SK-N-SH (cell line): ENCODE data around the gene ANKRD10. TPM values are rescaled to one million over a fixed set of nuclear protein-coding genes. Genes with fewer than 3 reads are reported as not detected.

ENCODE experiments used
- CTCF ChIA-PET: fragments of 300-600, 350-600 bp; formaldehyde crosslinking; extraction: SDS; loops from one replicate; lab custom pipeline; 2021; lab: Yijun Ruan, JAX
- POLR2A ChIA-PET: fragments of 350-600 bp; sonication (Branson Sonifier 250); formaldehyde crosslinking; extraction: SDS; loops from one replicate; lab custom pipeline; 2020; ENCODE audit warnings: antibody characterized with exemption, inconsistent platforms; lab: Yijun Ruan, JAX
- DNase-seq: peaks from one replicate; pipeline ENCODE4 v3.0.0; 2012
- H2AFZ ChIP-seq: fragments of 200-600 bp; sonication (generic); 2 replicates; pipeline ENCODE4 v1.8.1; 2016; ENCODE audit warnings: antibody characterized with exemption, mild to moderate bottlenecking, low read depth
- H3F3A ChIP-seq: fragments of 200-600 bp; sonication (generic); replicated peaks from 2 replicates; pipeline ENCODE3; 2016; ENCODE audit warnings: antibody characterized with exemption, mild to moderate bottlenecking; ENCODE audit not compliant: insufficient read depth
- H3K27ac ChIP-seq, 2 experiments: fragments of 200-500 bp in 1 of 2; fragments of 200-600 bp in 1 of 2; sonication (Bioruptor generic) in 1 of 2; sonication (generic), shearing (Covaris generic) in 1 of 2; 2 replicates each; pipeline versions ENCODE4 v1.5.1 to v1.6.1; 2014 to 2016; ENCODE audit warnings: low read depth in 2 of 2, inconsistent platforms in 1 of 2, low read length in 1 of 2, mild to moderate bottlenecking in 1 of 2, mixed read lengths in 1 of 2
- H3K27me3 ChIP-seq: fragments of 200-600 bp; sonication (generic), shearing (Covaris generic); 2 replicates; pipeline ENCODE4 v1.6.1; 2016; ENCODE audit warnings: mixed run types; ENCODE audit not compliant: insufficient read depth
- H3K36me3 ChIP-seq, 2 experiments: fragments of 200-500 bp in 1 of 2; fragments of 200-600 bp in 1 of 2; sonication (Bioruptor generic) in 1 of 2; sonication (generic) in 1 of 2; replicated peaks in 1 of 2; 2 replicates each; pipeline versions ENCODE3 to v1.5.1; 2014 to 2016; ENCODE audit warnings: low read length in 1 of 2, mild to moderate bottlenecking in 1 of 2; ENCODE audit not compliant: insufficient read depth in 2 of 2, control insufficient read depth in 1 of 2
- H3K4me1 ChIP-seq, 2 experiments: fragments of 200-500 bp in 1 of 2; fragments of 200-600 bp in 1 of 2; sonication (Bioruptor generic) in 1 of 2; sonication (generic), shearing (Covaris generic) in 1 of 2; 2 replicates each; pipeline versions ENCODE4 v1.5.1 to v1.6.1; 2014 to 2016; ENCODE audit warnings: low read depth in 1 of 2, low read length in 1 of 2, mixed run types in 1 of 2; ENCODE audit not compliant: insufficient read depth in 2 of 2, control insufficient read depth in 1 of 2
- H3K4me2 ChIP-seq: fragments of 200-600 bp; sonication (generic), shearing (Covaris generic); 2 replicates; pipeline ENCODE4 v1.6.1; 2017; ENCODE audit warnings: mixed run types
- H3K4me3 ChIP-seq, 2 experiments: fragments of 200-500 bp in 1 of 2; fragments of 200-600 bp in 1 of 2; sonication (Bioruptor generic) in 1 of 2; sonication (generic), shearing (Covaris generic) in 1 of 2; 2 replicates each; pipeline versions ENCODE4 v1.5.1 to v1.8.1; 2014 to 2016; ENCODE audit warnings: low read depth in 2 of 2, inconsistent platforms in 1 of 2, low read length in 1 of 2, mild to moderate bottlenecking in 1 of 2, mixed read lengths in 1 of 2, moderate library complexity in 1 of 2
- H3K79me2 ChIP-seq: fragments of 200-600 bp; sonication (generic); 2 replicates; pipeline ENCODE4 v1.8.1; 2017; ENCODE audit warnings: mild to moderate bottlenecking; ENCODE audit not compliant: insufficient read depth
- H3K9ac ChIP-seq: fragments of 200-600 bp; sonication (generic); 2 replicates; pipeline ENCODE4 v1.6.1; 2017; ENCODE audit warnings: mixed run types
- H3K9me2 ChIP-seq: fragments of 200-600 bp; sonication (generic); 2 replicates; pipeline ENCODE4 v1.6.1; 2017; ENCODE audit warnings: mixed run types
- H3K9me3 ChIP-seq: fragments of 200-600 bp; sonication (generic); 2 replicates; pipeline ENCODE4 v1.6.1; 2017; ENCODE audit warnings: mixed run types, mild to moderate bottlenecking, moderate library complexity
- H4K20me1 ChIP-seq: fragments of 200-600 bp; sonication (generic); 2 replicates; pipeline ENCODE4 v1.6.1; 2017; ENCODE audit warnings: mild to moderate bottlenecking, mixed run types; ENCODE audit not compliant: insufficient read depth
- CHD2 ChIP-seq: fragments of 150-350 bp; IDR thresholded peaks from 2 replicates; pipeline ENCODE4 v1.6.1; 2018; ENCODE audit warnings: low read length; ENCODE audit not compliant: partially characterized antibody
- EZH2phosphoT487 ChIP-seq: fragments of 200-600 bp; sonication (generic); IDR thresholded peaks from 2 replicates; pipeline ENCODE4 v1.6.1; 2017; ENCODE audit warnings: low read depth, mixed run types, mild to moderate bottlenecking, antibody characterized with exemption, moderate library complexity, borderline replicate concordance
- FOSL2 ChIP-seq: IDR thresholded peaks from 2 replicates; pipeline ENCODE4 v1.4.0; 2012; ENCODE audit warnings: low read depth, mild to moderate bottlenecking, moderate library complexity, borderline replicate concordance
- FOXJ3 ChIP-seq: sonication (generic); formaldehyde crosslinking; IDR thresholded peaks from 2 replicates; pipeline ENCODE4 v1.5.1; 2020; ENCODE audit warnings: mild to moderate bottlenecking, missing genetic modification reagents
- FOXM1 ChIP-seq: IDR thresholded peaks from 2 replicates; pipeline ENCODE4 v1.4.0; 2012; ENCODE audit warnings: low read depth, mild to moderate bottlenecking
- GATA2 ChIP-seq: sonication (generic); formaldehyde crosslinking; IDR thresholded peaks from 2 replicates; pipeline ENCODE4 v1.5.0; 2020; ENCODE audit warnings: mild to moderate bottlenecking, missing genetic modification reagents
- JUND ChIP-seq: IDR thresholded peaks from 2 replicates; pipeline ENCODE4 v1.4.0; 2012
- MEF2A ChIP-seq: IDR thresholded peaks from 2 replicates; pipeline ENCODE4 v1.4.0; 2012; ENCODE audit warnings: low read depth, borderline replicate concordance
- MXI1 ChIP-seq: IDR thresholded peaks from 2 replicates; pipeline ENCODE4 v1.6.1; 2012; ENCODE audit warnings: mild to moderate bottlenecking, low read depth, low read length, improper control_type of control experiment
- NFIC ChIP-seq: IDR thresholded peaks from 2 replicates; pipeline ENCODE4 v1.4.0; 2012; ENCODE audit warnings: borderline replicate concordance
- POLR2AphosphoS5 ChIP-seq: IDR thresholded peaks from 2 replicates; pipeline ENCODE4 v1.6.1; 2012; ENCODE audit warnings: low read depth, low read length
- RAD21 ChIP-seq: IDR thresholded peaks from 2 replicates; pipeline ENCODE4 v1.6.1; 2012; ENCODE audit warnings: mild to moderate bottlenecking, low read length
- RFX5 ChIP-seq: IDR thresholded peaks from 2 replicates; pipeline ENCODE4 v1.6.1; 2012; ENCODE audit warnings: mild to moderate bottlenecking, improper control_type of control experiment, low read length
- SMC3 ChIP-seq: IDR thresholded peaks from 2 replicates; pipeline ENCODE4 v1.6.1; 2012; ENCODE audit warnings: low read depth, low read length, improper control_type of control experiment
- TCF12 ChIP-seq: IDR thresholded peaks from 2 replicates; pipeline ENCODE4 v1.4.0; 2012
- TEAD4 ChIP-seq: IDR thresholded peaks from 2 replicates; pipeline ENCODE4 v1.4.0; 2012; ENCODE audit warnings: mild to moderate bottlenecking, borderline replicate concordance; ENCODE audit not compliant: insufficient read depth
- WGBS: methylation state at CpG from one replicate; pipeline ENCODE4 v1.1.6; 2017; ENCODE audit warnings: low lambda C conversion rate; 5-methylcytosine and 5-hydroxymethylcytosine counted together
- polyA plus RNA-seq, 3 experiments: library from polyadenylated mRNA; depleted of rRNA; stranded (reverse); fragments of >200 nt; gene quantifications; 2 replicates each; pipeline ENCODE4 v1.2.3, GENCODE V29; 2012
- TF ChIP-seq, protein P1 (sequence below): IDR thresholded peaks from 2 replicates; pipeline ENCODE4 v1.4.0; 2012; ENCODE audit warnings: low read depth
- TF ChIP-seq, protein P2 (sequence below): IDR thresholded peaks from 2 replicates; pipeline ENCODE4 v1.6.1; 2012; ENCODE audit warnings: mild to moderate bottlenecking, low read depth, low read length, moderate library complexity
- TF ChIP-seq, protein P3 (sequence below): fragments of 150-350 bp; IDR thresholded peaks from 2 replicates; pipeline ENCODE4 v1.6.1; 2016; ENCODE audit warnings: mild to moderate bottlenecking, low read depth, low read length
- TF ChIP-seq, protein P4 (sequence below): IDR thresholded peaks from 2 replicates; pipeline ENCODE4 v1.4.0; 2012; ENCODE audit warnings: low read depth, borderline replicate concordance
- TF ChIP-seq, protein P5 (sequence below): fragments of 200-600 bp; sonication (generic); IDR thresholded peaks from 2 replicates; pipeline ENCODE4 v1.6.1; 2017; ENCODE audit warnings: antibody characterized with exemption, mild to moderate bottlenecking, moderate library complexity

The ANKRD10 gene
- polyA plus RNA-seq, 1 of the 3 experiments (the other 2 are of a cell fraction): 53.2 TPM

DNA sequence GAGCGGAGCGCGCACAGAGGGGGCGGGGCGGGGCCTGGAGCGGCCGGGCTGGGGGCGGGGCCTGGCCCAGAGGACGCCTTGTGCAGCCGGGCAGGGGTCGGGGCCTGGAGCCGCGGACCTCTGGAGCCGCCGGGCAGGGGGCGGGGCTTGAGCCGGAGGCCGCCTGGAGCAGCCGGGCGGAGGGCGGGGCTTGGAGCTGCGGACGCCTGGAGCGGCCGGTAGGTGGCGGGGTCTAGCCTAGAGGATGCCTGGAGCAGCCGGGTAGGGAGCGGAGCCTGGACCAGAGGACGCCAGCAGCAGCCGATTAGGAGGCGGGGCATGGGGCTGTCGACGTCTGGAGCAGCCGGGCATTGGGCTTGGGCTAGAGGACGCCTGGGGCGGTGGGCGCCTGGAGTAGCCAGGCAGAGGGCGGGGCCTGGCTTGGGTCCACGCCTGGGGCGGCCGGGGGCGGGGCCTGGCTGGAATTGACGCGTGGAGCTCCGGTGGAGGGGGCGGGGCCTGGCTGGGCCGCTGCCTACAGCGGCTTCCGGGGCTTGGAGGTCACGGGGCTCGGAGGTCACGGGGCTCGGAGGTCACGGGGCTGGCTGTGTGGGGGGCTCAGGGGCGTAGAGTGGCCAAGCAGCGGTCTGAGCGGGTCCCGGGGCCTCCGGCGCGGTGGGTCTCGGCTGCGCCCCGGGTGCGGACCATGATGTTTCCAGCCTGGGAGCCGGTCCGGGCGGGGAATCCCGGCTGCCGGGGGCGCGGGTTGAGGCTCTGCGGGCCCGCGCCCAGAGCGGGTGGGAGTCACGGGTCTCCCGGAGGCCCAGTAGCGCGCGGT is at the start of gene ANKRD10 (continued):
- no peak for TF ChIP-seq GATA2 (CRISPR knock-in tag)
- TF ChIP-seq MXI1: peak; percentile 26; the same call in 1 of the 2 replicates
- TF ChIP-seq, protein P1, sequence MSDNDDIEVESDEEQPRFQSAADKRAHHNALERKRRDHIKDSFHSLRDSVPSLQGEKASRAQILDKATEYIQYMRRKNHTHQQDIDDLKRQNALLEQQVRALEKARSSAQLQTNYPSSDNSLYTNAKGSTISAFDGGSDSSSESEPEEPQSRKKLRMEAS: peak; percentile 56; the same call in 1 of the 2 replicates
- peak; percentile 47 for TF ChIP-seq SMC3
- TF ChIP-seq FOXM1: no peak
- 0 out of 2 replicates have a peak, but pooled peaks have one; percentile 25 for TF ChIP-seq FOXJ3 (CRISPR knock-in tag)
- TF ChIP-seq, protein P2, sequence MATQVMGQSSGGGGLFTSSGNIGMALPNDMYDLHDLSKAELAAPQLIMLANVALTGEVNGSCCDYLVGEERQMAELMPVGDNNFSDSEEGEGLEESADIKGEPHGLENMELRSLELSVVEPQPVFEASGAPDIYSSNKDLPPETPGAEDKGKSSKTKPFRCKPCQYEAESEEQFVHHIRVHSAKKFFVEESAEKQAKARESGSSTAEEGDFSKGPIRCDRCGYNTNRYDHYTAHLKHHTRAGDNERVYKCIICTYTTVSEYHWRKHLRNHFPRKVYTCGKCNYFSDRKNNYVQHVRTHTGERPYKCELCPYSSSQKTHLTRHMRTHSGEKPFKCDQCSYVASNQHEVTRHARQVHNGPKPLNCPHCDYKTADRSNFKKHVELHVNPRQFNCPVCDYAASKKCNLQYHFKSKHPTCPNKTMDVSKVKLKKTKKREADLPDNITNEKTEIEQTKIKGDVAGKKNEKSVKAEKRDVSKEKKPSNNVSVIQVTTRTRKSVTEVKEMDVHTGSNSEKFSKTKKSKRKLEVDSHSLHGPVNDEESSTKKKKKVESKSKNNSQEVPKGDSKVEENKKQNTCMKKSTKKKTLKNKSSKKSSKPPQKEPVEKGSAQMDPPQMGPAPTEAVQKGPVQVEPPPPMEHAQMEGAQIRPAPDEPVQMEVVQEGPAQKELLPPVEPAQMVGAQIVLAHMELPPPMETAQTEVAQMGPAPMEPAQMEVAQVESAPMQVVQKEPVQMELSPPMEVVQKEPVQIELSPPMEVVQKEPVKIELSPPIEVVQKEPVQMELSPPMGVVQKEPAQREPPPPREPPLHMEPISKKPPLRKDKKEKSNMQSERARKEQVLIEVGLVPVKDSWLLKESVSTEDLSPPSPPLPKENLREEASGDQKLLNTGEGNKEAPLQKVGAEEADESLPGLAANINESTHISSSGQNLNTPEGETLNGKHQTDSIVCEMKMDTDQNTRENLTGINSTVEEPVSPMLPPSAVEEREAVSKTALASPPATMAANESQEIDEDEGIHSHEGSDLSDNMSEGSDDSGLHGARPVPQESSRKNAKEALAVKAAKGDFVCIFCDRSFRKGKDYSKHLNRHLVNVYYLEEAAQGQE: no peak

DNA sequence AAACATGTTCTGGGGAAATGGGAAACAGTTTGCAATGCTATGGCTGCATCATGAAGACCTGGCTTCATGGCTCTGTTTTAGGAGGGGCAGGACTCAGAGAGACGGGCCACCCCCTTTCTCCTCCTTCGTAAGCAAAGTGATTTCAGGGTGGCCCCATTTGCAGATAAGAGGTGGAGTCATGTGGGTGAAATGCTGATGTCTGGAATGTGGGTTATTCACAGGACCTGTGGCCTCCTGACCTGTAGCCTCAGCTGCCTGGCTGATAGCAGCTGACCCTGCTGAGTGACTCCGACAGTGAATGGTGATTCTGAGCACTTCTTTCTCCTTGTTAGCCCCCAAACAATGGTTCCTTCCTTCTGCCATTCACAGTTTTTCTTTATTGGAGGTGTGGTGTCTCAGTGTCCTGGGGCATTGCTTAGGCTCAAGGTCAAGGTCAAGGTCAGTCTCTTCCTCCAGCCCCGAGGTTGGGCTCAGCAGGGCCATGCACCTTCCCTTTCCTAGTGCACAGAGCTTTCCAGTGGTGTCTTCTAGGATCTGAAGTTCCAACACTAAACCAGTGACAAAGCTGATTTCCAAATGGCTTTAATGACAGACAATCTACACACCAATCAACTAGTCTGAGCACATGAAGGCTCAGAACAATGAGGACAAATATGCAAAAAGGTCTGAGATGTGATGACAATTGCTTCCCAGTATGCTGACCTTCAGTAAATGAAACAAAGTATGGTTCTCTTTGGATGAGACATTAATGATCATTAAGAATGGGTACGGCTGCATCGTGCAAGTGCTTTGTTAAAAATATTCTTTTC is 49.6 kb upstream of the ANKRD10 start:
- Histone ChIP-seq H3K4me1 (no peaks in the 10 kb centered on the region), H3K9ac (no peak overlapping the region), H3K4me3 (no peak overlapping the region), H3K79me2 (no peaks in the 10 kb centered on the region), H3K4me2 (no peak overlapping the region), H3K27ac (no peak overlapping the region), H4K20me1 (no peaks in the 10 kb centered on the region), H2AFZ (no peak overlapping the region), H3K9me3 (peaks cover 3% of the 10 kb centered on the region; the same call in 1 of the 2 replicates), H3K9me2 (no peaks in the 10 kb centered on the region), H3F3A (peaks cover 6% of the 10 kb centered on the region), H3K27me3 (no peaks in the 10 kb centered on the region; the same call in 1 of the 2 replicates), H3K36me3 (no peaks in the 10 kb centered on the region)
- 28% methylated on average over 5 of the region's 6 CpGs for WGBS
- CTCF ChIA-PET: no interaction called here
- POLR2A ChIA-PET: no interaction called here
- DNase-seq: no peak
- no peak for TF ChIP-seq TCF12
- no peak for TF ChIP-seq TEAD4
- no peak for TF ChIP-seq MEF2A
- no peak for TF ChIP-seq CHD2
- TF ChIP-seq, protein P3, sequence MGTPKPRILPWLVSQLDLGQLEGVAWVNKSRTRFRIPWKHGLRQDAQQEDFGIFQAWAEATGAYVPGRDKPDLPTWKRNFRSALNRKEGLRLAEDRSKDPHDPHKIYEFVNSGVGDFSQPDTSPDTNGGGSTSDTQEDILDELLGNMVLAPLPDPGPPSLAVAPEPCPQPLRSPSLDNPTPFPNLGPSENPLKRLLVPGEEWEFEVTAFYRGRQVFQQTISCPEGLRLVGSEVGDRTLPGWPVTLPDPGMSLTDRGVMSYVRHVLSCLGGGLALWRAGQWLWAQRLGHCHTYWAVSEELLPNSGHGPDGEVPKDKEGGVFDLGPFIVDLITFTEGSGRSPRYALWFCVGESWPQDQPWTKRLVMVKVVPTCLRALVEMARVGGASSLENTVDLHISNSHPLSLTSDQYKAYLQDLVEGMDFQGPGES: no peak
- TF ChIP-seq, protein P4, sequence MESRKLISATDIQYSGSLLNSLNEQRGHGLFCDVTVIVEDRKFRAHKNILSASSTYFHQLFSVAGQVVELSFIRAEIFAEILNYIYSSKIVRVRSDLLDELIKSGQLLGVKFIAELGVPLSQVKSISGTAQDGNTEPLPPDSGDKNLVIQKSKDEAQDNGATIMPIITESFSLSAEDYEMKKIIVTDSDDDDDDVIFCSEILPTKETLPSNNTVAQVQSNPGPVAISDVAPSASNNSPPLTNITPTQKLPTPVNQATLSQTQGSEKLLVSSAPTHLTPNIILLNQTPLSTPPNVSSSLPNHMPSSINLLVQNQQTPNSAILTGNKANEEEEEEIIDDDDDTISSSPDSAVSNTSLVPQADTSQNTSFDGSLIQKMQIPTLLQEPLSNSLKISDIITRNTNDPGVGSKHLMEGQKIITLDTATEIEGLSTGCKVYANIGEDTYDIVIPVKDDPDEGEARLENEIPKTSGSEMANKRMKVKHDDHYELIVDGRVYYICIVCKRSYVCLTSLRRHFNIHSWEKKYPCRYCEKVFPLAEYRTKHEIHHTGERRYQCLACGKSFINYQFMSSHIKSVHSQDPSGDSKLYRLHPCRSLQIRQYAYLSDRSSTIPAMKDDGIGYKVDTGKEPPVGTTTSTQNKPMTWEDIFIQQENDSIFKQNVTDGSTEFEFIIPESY: no peak
- TF ChIP-seq FOXM1: no peak
- no peak for TF ChIP-seq EZH2phosphoT487
- TF ChIP-seq, protein P5, sequence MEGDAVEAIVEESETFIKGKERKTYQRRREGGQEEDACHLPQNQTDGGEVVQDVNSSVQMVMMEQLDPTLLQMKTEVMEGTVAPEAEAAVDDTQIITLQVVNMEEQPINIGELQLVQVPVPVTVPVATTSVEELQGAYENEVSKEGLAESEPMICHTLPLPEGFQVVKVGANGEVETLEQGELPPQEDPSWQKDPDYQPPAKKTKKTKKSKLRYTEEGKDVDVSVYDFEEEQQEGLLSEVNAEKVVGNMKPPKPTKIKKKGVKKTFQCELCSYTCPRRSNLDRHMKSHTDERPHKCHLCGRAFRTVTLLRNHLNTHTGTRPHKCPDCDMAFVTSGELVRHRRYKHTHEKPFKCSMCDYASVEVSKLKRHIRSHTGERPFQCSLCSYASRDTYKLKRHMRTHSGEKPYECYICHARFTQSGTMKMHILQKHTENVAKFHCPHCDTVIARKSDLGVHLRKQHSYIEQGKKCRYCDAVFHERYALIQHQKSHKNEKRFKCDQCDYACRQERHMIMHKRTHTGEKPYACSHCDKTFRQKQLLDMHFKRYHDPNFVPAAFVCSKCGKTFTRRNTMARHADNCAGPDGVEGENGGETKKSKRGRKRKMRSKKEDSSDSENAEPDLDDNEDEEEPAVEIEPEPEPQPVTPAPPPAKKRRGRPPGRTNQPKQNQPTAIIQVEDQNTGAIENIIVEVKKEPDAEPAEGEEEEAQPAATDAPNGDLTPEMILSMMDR: no peak
- no peak for TF ChIP-seq RFX5
- TF ChIP-seq FOSL2: no peak
- no peak for TF ChIP-seq RAD21
- no peak for TF ChIP-seq POLR2AphosphoS5
- no peak for TF ChIP-seq SMC3
- no peak for TF ChIP-seq JUND
- no peak for TF ChIP-seq NFIC
